Sciatic nerve (tissue), 1 donor: ENCODE measurements around the gene DSC2. TPM values are rescaled to one million over a fixed set of nuclear protein-coding genes. Genes with fewer than 3 reads are reported as not detected.

Experiments used
- total RNA-seq: library from RNA; stranded (reverse); fragmentation: NEBNext Ultra II Directional; extraction: Animal tissue kit (Norgen Biotek cat#: 25700); gene quantifications from one replicate; pipeline ENCODE4 v1.2.1, GENCODE V29; 2021
- donor health status: DM: no; HTN: no; CAD: no.

Gene DSC2
- total RNA-seq, 1 donor from 2014 or later = 7.4 TPM

Other genes with a start within 250 kb of the DSC2 start
- 2.9 TPM for gene DSC3, start 59.7 kb downstream of the DSC2 start, total RNA-seq
- gene DSC1, start 60.4 kb upstream of the DSC2 start, total RNA-seq = not detected
- gene DSG1, start 215.7 kb upstream of the DSC2 start, total RNA-seq = 0.04 TPM